Subcutaneous abdominal adipose tissue (tissue), 5 donors: ENCODE results near the gene TERB1.

Experiments
- H3K27ac ChIP-seq: one replicate; pipeline ENCODE4 v1.7.0; 2013; ENCODE audit warnings: low read depth, mild to moderate bottlenecking, inconsistent platforms, low read length, moderate library complexity
- H3K27me3 ChIP-seq, 5 donors: one replicate each; pipeline ENCODE4 v1.7.0; 2013; ENCODE audit warnings: low read length in 5 of 5, inconsistent platforms in 1 of 5; ENCODE audit not compliant: control insufficient read depth in 5 of 5, insufficient read depth in 4 of 5
- H3K36me3 ChIP-seq, 5 donors: one replicate each; pipeline ENCODE4 v1.7.0; 2013; ENCODE audit warnings: low read length in 5 of 5; ENCODE audit not compliant: control insufficient read depth in 5 of 5, insufficient read depth in 5 of 5
- H3K4me1 ChIP-seq, 5 donors: one replicate each; pipeline ENCODE4 v1.7.0; 2013; ENCODE audit warnings: low read length in 5 of 5, mild to moderate bottlenecking in 3 of 5, moderate library complexity in 1 of 5; ENCODE audit not compliant: control insufficient read depth in 5 of 5, insufficient read depth in 5 of 5
- H3K4me3 ChIP-seq, 5 donors: one replicate each; pipeline ENCODE4 v1.7.0; 2013; ENCODE audit warnings: low read length in 5 of 5, low read depth in 1 of 5
- H3K9ac ChIP-seq, 5 donors: one replicate each; pipeline ENCODE4 v1.7.0; 2013; ENCODE audit warnings: low read length in 5 of 5, mild to moderate bottlenecking in 4 of 5, moderate library complexity in 3 of 5
- H3K9me3 ChIP-seq, 5 donors: one replicate each; pipeline ENCODE4 v1.7.0; 2013; ENCODE audit warnings: low read length in 5 of 5; ENCODE audit not compliant: control insufficient read depth in 5 of 5
- donor health status: healthy.
- donor health status: healthy.
- donor health status: healthy.
- donor health status: healthy.
- donor health status: healthy.

Gene TERB1

GRCh38 chr16:66714062-66714461 lies 87.3 kb downstream of the TERB1 start:
- H3K9ac ChIP-seq, result no peak overlapping the region
- H3K36me3 ChIP-seq, result peaks cover 0 to 9% (median 6%) of the 10 kb centered on the region in 5 donors
- peaks cover 0 to 2% (median 0%) of the 10 kb centered on the region in 5 donors for H3K9me3 ChIP-seq
- H3K27ac ChIP-seq, result no peak overlapping the region
- no peak overlapping the region for H3K4me3 ChIP-seq
- H3K4me1 ChIP-seq, result peaks cover 0 to 2% (median 0%) of the 10 kb centered on the region in 5 donors
- H3K27me3 ChIP-seq, result no peaks in the 10 kb centered on the region

- no peak overlapping the region for H3K4me3 ChIP-seq
- H3K36me3 ChIP-seq, result peaks cover 0 to 3% (median 2%) of the 10 kb centered on the region in 5 donors
- H3K27ac ChIP-seq, result no peak overlapping the region
- no peaks in the 10 kb centered on the region for H3K27me3 ChIP-seq
- peaks cover 0 to 2% (median 0%) of the 10 kb centered on the region in 5 donors for H3K9me3 ChIP-seq
- H3K9ac ChIP-seq, result no peak overlapping the region
- peaks cover 0 to 2% (median 0%) of the 10 kb centered on the region in 5 donors for H3K4me1 ChIP-seq
Observed at GRCh38 chr16:66713076-66713475, 88.3 kb downstream of the TERB1 start.

- peaks cover 0 to 2% (median 0%) of the 10 kb centered on the region in 5 donors for H3K4me1 ChIP-seq
- H3K9me3 ChIP-seq, result peaks cover 0 to 2% (median 0%) of the 10 kb centered on the region in 5 donors
- H3K36me3 ChIP-seq, result no peaks in the 10 kb centered on the region
- H3K27me3 ChIP-seq, result no peaks in the 10 kb centered on the region
- no peak overlapping the region for H3K9ac ChIP-seq
- H3K27ac ChIP-seq, result no peak overlapping the region
- H3K4me3 ChIP-seq, result no peak overlapping the region
Observed at GRCh38 chr16:66712512-66712911, 88.9 kb downstream of the TERB1 start.

GRCh38 chr16:66711581-66711980 lies 89.8 kb downstream of the TERB1 start:
- no peak overlapping the region for H3K9ac ChIP-seq
- H3K27ac ChIP-seq, result no peak overlapping the region
- H3K36me3 ChIP-seq, result no peaks in the 10 kb centered on the region
- H3K4me1 ChIP-seq, result peaks cover 0 to 4% (median 2%) of the 10 kb centered on the region in 5 donors
- H3K9me3 ChIP-seq, result peaks cover 0 to 2% (median 0%) of the 10 kb centered on the region in 5 donors
- H3K4me3 ChIP-seq, result no peak overlapping the region
- no peaks in the 10 kb centered on the region for H3K27me3 ChIP-seq

GRCh38 chr16:66706506-66706880 lies 94.9 kb downstream of the TERB1 start:
- Histone ChIP-seq H3K27ac (no peak overlapping the region), H3K4me3 (peak overlapping the region in 2 of 5 donors; percentile 18 to 34), H3K27me3 (no peaks in the 10 kb centered on the region), H3K9me3 (no peaks in the 10 kb centered on the region), H3K4me1 (peaks cover 4 to 22% (median 21%) of the 10 kb centered on the region in 5 donors), H3K36me3 (no peaks in the 10 kb centered on the region), H3K9ac (peak overlapping the region in 3 of 5 donors; percentile 35 to 48 (median 45))

GRCh38 chr16:66705790-66706505 lies 95.4 kb downstream of the TERB1 start:
- Histone ChIP-seq H3K27me3 (no peaks in the 10 kb centered on the region), H3K9me3 (no peaks in the 10 kb centered on the region), H3K36me3 (no peaks in the 10 kb centered on the region), H3K4me3 (peak overlapping the region in 2 of 5 donors; percentile 18 to 34), H3K27ac (no peak overlapping the region), H3K4me1 (peaks cover 4 to 22% (median 21%) of the 10 kb centered on the region in 5 donors), H3K9ac (peak overlapping the region in 3 of 5 donors; percentile 35 to 48 (median 45))
